Measurements from ENCODE around the gene ABCG1. TPM values are rescaled to one million over a fixed set of nuclear protein-coding genes. Genes with fewer than 3 reads are reported as not detected.

ABCG1 gene
- polyA plus RNA-seq, 1 donor from 2014 or later: 14.2 TPM

GRCh38 chr21:42306366-42307035 is 87.6 kb downstream of the ABCG1 start:
- no peaks in the 10 kb centered on the region for H3F3A ChIP-seq (ENCODE audit: insufficient read depth, low read length, poor library complexity, severe bottlenecking)
- H3K4me3 ChIP-seq (ENCODE audit: low read length): no peak overlapping the region
- H3K79me2 ChIP-seq (replicated peaks; ENCODE audit: insufficient read depth, low read length): no peaks in the 10 kb centered on the region
- TF ChIP-seq EP300 (conservative IDR thresholded peaks at IDR 0.05; ENCODE audit: poor library complexity, severe bottlenecking): no peak
- H3K9me3 ChIP-seq (ENCODE audit: low read length): no peaks in the 10 kb centered on the region
- no peak overlapping the region for H3K9ac ChIP-seq (ENCODE audit: low read length)
- no peak overlapping the region for H3K4me2 ChIP-seq (ENCODE audit: low read length)
- no peaks in the 10 kb centered on the region for H3K27me3 ChIP-seq (ENCODE audit: insufficient read depth, low read depth, low read length)
- no peak overlapping the region for H2AFZ ChIP-seq (ENCODE audit: low read depth, low read length)
- no peak overlapping the region for H3K27ac ChIP-seq (ENCODE audit: low read length)
- no peaks in the 10 kb centered on the region for H3K9me2 ChIP-seq (ENCODE audit: insufficient read depth, low read length)
- no peaks in the 10 kb centered on the region for H4K20me1 ChIP-seq (ENCODE audit: insufficient read depth)
- H3K36me3 ChIP-seq (ENCODE audit: insufficient read depth, low read length): no peaks in the 10 kb centered on the region

- Histone ChIP-seq H3K4me3 (ENCODE audit: low read length) (no peak overlapping the region), H3K27me3 (ENCODE audit: insufficient read depth, low read depth, low read length) (no peaks in the 10 kb centered on the region), H3F3A (ENCODE audit: insufficient read depth, low read length, poor library complexity, severe bottlenecking) (no peaks in the 10 kb centered on the region), H2AFZ (ENCODE audit: low read depth, low read length) (no peak overlapping the region), H3K4me2 (ENCODE audit: low read length) (no peak overlapping the region), H3K9ac (ENCODE audit: low read length) (no peak overlapping the region), H3K79me2 (replicated peaks; ENCODE audit: insufficient read depth, low read length) (no peaks in the 10 kb centered on the region), H3K27ac (ENCODE audit: low read length) (no peak overlapping the region), H3K9me2 (ENCODE audit: insufficient read depth, low read length) (no peaks in the 10 kb centered on the region), H4K20me1 (ENCODE audit: insufficient read depth) (no peaks in the 10 kb centered on the region), H3K36me3 (ENCODE audit: insufficient read depth, low read length) (no peaks in the 10 kb centered on the region), H3K9me3 (ENCODE audit: low read length) (no peaks in the 10 kb centered on the region)
- TF ChIP-seq EZH2 (IDR thresholded peaks at IDR 0.05; ENCODE audit: borderline replicate concordance, insufficient read depth, low read length, poor library complexity, severe bottlenecking) (no peak), POLR2AphosphoS5 (IDR thresholded peaks at IDR 0.05) (no peak), REST (IDR thresholded peaks at IDR 0.05; ENCODE audit: borderline replicate concordance) (no peak), RAD21 (conservative IDR thresholded peaks at IDR 0.05) (no peak), EP300 (conservative IDR thresholded peaks at IDR 0.05; ENCODE audit: poor library complexity, severe bottlenecking) (no peak), TAF1 (IDR thresholded peaks at IDR 0.05; ENCODE audit: low read depth) (no peak), MXI1 (conservative IDR thresholded peaks at IDR 0.05; ENCODE audit: poor library complexity, severe bottlenecking) (no peak), SMC3 (conservative IDR thresholded peaks at IDR 0.05; ENCODE audit: poor library complexity) (no peak), CTCF (IDR thresholded peaks at IDR 0.05; ENCODE audit: poor library complexity, severe bottlenecking) (no peak)
These were observed 88.2 kb downstream of the ABCG1 start for GRCh38 chr21:42307106-42307505.
